CMK (cell line): ENCODE data around the gene CACNA1I.

Experiments
- DNase-seq: peaks from one replicate; pipeline ENCODE4 v3.0.0-alpha.2; 2010; ENCODE audit warnings: low read depth

CACNA1I gene

GRCh38 chr22:39666926-39667325 lies 96.4 kb downstream of the CACNA1I start:
- DNase-seq = no peak

- DNase-seq = no peak
Observed at GRCh38 chr22:39669432-39669831, 98.9 kb downstream of the CACNA1I start.

- no peak for DNase-seq
Observed at GRCh38 chr22:39671936-39672335, 101.4 kb downstream of the CACNA1I start.

GRCh38 chr22:39674536-39674935 lies 104.0 kb downstream of the CACNA1I start:
- no peak for DNase-seq

- DNase-seq = no peak
Observed at GRCh38 chr22:39675947-39676346, 105.4 kb downstream of the CACNA1I start.

- no peak for DNase-seq
Observed at GRCh38 chr22:39677967-39678366, 107.4 kb downstream of the CACNA1I start.

- DNase-seq = no peak
Observed at GRCh38 chr22:39678862-39679490, 108.4 kb downstream of the CACNA1I start.

GRCh38 chr22:39679652-39680051 lies 109.1 kb downstream of the CACNA1I start:
- DNase-seq = no peak

GRCh38 chr22:39680486-39680885 lies 109.9 kb downstream of the CACNA1I start:
- DNase-seq = no peak

- DNase-seq = no peak
Observed at GRCh38 chr22:39681038-39681861, 110.7 kb downstream of the CACNA1I start.

GRCh38 chr22:39682994-39683393 lies 112.4 kb downstream of the CACNA1I start:
- DNase-seq = no peak

GRCh38 chr22:39683639-39684038 lies 113.1 kb downstream of the CACNA1I start:
- DNase-seq = no peak

- no peak for DNase-seq
Observed at GRCh38 chr22:39684702-39685281, 114.2 kb downstream of the CACNA1I start.

- no peak for DNase-seq
Observed at GRCh38 chr22:39685336-39686177, 115.0 kb downstream of the CACNA1I start.

- no peak for DNase-seq
Observed at GRCh38 chr22:39686178-39686620, 115.6 kb downstream of the CACNA1I start.

- no peak for DNase-seq
Observed at GRCh38 chr22:39686776-39687525, 116.4 kb downstream of the CACNA1I start.

- DNase-seq = no peak
Observed at GRCh38 chr22:39688186-39688785, 117.7 kb downstream of the CACNA1I start.

GRCh38 chr22:39689421-39689820 lies 118.9 kb downstream of the CACNA1I start:
- DNase-seq = no peak

GRCh38 chr22:39690881-39691605 lies 120.5 kb downstream of the CACNA1I start:
- no peak for DNase-seq

GRCh38 chr22:39693943-39694500 lies 123.5 kb downstream of the CACNA1I start:
- DNase-seq = no peak
